Smooth muscle cell (in vitro differentiated cells): Measurements from ENCODE around the gene GPR87. TPM values are rescaled to one million over a fixed set of nuclear protein-coding genes. Genes with fewer than 3 reads are reported as not detected.

Experiments used
- DNase-seq: peaks from one replicate; lab custom pipeline; 2025; ENCODE audit not compliant: unreplicated experiment; lab: John Stamatoyannopoulos, UW
- H2AFZ ChIP-seq: fragments of 200-600 bp; sonication (generic); 2 replicates; pipeline ENCODE4 v1.6.0; 2016; ENCODE audit warnings: antibody characterized with exemption, low read depth, mild to moderate bottlenecking
- H3F3A ChIP-seq: fragments of 200-600 bp; sonication (generic); 2 replicates; pipeline ENCODE4 v1.6.0; 2017; ENCODE audit warnings: antibody characterized with exemption, low read depth
- H3K27ac ChIP-seq: fragments of 200-600 bp; sonication (generic); 2 replicates; pipeline ENCODE4 v1.5.1; 2016; ENCODE audit warnings: low read depth, mild to moderate bottlenecking
- H3K27me3 ChIP-seq: fragments of 200-600 bp; sonication (generic); 2 replicates; pipeline ENCODE4 v1.6.1; 2016; ENCODE audit warnings: low read depth, mild to moderate bottlenecking
- H3K36me3 ChIP-seq: fragments of 200-600 bp; sonication (generic); 2 replicates; pipeline ENCODE4 v1.5.1; 2016; ENCODE audit warnings: low read depth
- H3K4me1 ChIP-seq: fragments of 200-600 bp; sonication (generic); 2 replicates; pipeline ENCODE4 v1.5.1; 2016; ENCODE audit warnings: low read depth
- H3K4me2 ChIP-seq: fragments of 200-600 bp; sonication (generic); 2 replicates; pipeline ENCODE4 v1.6.0; 2016; ENCODE audit warnings: mild to moderate bottlenecking
- H3K4me3 ChIP-seq: fragments of 200-600 bp; sonication (generic); 2 replicates; pipeline ENCODE4 v1.5.1; 2016; ENCODE audit warnings: mild to moderate bottlenecking
- H3K79me2 ChIP-seq: fragments of 200-600 bp; sonication (generic); 2 replicates; pipeline ENCODE4 v1.6.0; 2016; ENCODE audit warnings: low read depth, mild to moderate bottlenecking
- H3K9ac ChIP-seq: fragments of 200-600 bp; sonication (generic); 2 replicates; pipeline ENCODE4 v1.6.0; 2016; ENCODE audit warnings: low read depth
- H3K9me3 ChIP-seq: fragments of 200-600 bp; sonication (generic); replicated peaks from 2 replicates; pipeline ENCODE4 v1.5.1; 2016; ENCODE audit warnings: low read depth
- H4K20me1 ChIP-seq: fragments of 200-600 bp; sonication (generic); 2 replicates; pipeline ENCODE4 v1.6.0; 2016; ENCODE audit warnings: low read depth
- WGBS: methylation state at CpG from one replicate; pipeline ENCODE4 v1.1.7; 2016; ENCODE audit warnings: low lambda C conversion rate; 5-methylcytosine and 5-hydroxymethylcytosine counted together
- polyA plus RNA-seq: library from polyadenylated mRNA; unstranded; fragments of >200 nt; fragmentation: Nextera tagmentation; extraction: Ambion mirVana; gene quantifications from 2 replicates; pipeline ENCODE4 v1.2.1, GENCODE V29; 2016
- total RNA-seq: library from RNA; depleted of rRNA; stranded (reverse); fragments of >200 nt; gene quantifications from 2 replicates; pipeline ENCODE4 v1.2.3, GENCODE V29; 2014
- TF ChIP-seq, protein P1 (sequence below): fragments of 200-600 bp; sonication (generic); IDR thresholded peaks from 2 replicates; pipeline ENCODE4 v1.5.1; 2017; ENCODE audit warnings: borderline replicate concordance, mild to moderate bottlenecking, antibody characterized with exemption; ENCODE audit not compliant: insufficient read depth, poor library complexity, severe bottlenecking

GPR87 gene
- total and polyA plus RNA-seq, 2 experiments from 2014 or later, result 5.1 to 24.0 TPM

DNA sequence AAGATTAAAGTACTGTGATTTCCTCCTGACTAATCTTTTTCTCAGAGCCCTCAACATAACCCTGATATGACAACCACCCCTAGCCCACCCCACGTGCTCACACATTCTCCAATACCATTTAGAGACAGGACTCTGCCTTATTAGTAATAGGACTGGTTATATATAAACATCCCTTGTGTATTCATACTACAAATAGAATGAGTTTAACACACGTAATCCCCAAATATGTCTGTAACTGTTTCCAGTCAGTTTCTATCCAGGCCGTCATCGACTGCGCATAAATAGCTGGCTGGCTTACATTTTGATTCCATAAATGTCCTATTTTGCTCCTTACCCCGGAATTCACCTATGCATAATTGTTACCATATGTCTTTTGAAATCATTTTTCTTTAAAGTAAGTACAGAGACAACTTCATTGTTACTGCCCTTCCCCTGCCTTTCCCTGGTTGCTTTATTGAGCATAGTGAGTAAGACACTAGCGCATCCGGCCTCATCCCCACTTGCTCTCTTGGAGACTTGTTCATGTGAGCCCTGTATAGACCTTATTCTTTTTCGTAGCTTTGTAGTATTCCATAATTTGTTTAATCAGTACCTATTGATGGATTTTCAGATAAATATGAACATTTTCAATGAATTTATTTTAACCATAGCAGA is 34.8 kb downstream of the GPR87 start:
- DNase-seq, result no peak
- no peaks in the 10 kb centered on the region for H3K4me1 ChIP-seq
- H3K9me3 ChIP-seq, result no peaks in the 10 kb centered on the region
- no peaks in the 10 kb centered on the region for H3K79me2 ChIP-seq
- H3K36me3 ChIP-seq, result no peaks in the 10 kb centered on the region
- H4K20me1 ChIP-seq, result no peaks in the 10 kb centered on the region
- no peaks in the 10 kb centered on the region for H3K27me3 ChIP-seq
- peak overlapping the region; percentile 13 for H3K27ac ChIP-seq
- no peaks in the 10 kb centered on the region for H3F3A ChIP-seq
- no peak overlapping the region for H3K4me2 ChIP-seq
- no peak overlapping the region for H3K9ac ChIP-seq
- TF ChIP-seq, protein P1, sequence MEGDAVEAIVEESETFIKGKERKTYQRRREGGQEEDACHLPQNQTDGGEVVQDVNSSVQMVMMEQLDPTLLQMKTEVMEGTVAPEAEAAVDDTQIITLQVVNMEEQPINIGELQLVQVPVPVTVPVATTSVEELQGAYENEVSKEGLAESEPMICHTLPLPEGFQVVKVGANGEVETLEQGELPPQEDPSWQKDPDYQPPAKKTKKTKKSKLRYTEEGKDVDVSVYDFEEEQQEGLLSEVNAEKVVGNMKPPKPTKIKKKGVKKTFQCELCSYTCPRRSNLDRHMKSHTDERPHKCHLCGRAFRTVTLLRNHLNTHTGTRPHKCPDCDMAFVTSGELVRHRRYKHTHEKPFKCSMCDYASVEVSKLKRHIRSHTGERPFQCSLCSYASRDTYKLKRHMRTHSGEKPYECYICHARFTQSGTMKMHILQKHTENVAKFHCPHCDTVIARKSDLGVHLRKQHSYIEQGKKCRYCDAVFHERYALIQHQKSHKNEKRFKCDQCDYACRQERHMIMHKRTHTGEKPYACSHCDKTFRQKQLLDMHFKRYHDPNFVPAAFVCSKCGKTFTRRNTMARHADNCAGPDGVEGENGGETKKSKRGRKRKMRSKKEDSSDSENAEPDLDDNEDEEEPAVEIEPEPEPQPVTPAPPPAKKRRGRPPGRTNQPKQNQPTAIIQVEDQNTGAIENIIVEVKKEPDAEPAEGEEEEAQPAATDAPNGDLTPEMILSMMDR, result no peak
- WGBS, result 56% methylated on average over 9 of the region's 9 CpGs
- H2AFZ ChIP-seq, result no peak overlapping the region
- H3K4me3 ChIP-seq, result no peak overlapping the region

DNA sequence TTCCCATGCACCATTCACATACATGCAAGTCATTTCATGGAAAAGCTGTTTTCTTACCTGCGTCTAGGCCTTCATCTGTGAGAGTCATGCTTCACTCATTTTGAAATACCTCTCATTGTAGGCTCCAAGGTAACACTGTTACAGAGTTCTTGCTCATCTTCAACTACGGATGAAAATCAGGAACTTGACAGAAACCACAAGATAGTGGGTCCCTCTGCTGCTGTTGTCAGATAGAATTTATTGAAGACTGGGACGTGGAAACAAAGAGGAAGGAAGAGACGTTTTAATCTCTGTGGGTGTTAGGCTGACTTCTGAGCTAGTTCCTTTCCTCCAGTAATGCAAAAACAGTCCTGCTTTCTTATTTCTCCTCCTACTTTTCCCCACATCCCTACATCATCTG is 38.4 kb downstream of the GPR87 start, which contains the start of gene P2RY14:
TSS of gene P2RY14 (minus strand) at position 313 of the 400 bp plus-strand sequence. CDS start 64,226 bp downstream, outside the sequence.
- Histone ChIP-seq H3K36me3 (no peaks in the 10 kb centered on the region), H3K27me3 (no peaks in the 10 kb centered on the region), H3K9me3 (no peaks in the 10 kb centered on the region), H3K4me3 (no peak within 1 kb of the TSS), H3F3A (no peaks in the 10 kb centered on the region), H3K27ac (no peak within 1 kb of the TSS), H3K4me1 (no peaks in the 10 kb centered on the region), H2AFZ (no peak within 1 kb of the TSS), H3K9ac (no peak within 1 kb of the TSS), H3K79me2 (no peaks in the 10 kb centered on the region), H3K4me2 (no peak within 1 kb of the TSS), H4K20me1 (no peaks in the 10 kb centered on the region)
- no peak for DNase-seq
- TF ChIP-seq, protein P1, result no peak
- WGBS, result 51% methylated on average over 4 of the region's 4 CpGs

GRCh38 chr3:151276687-151277042 is 40.0 kb downstream of the GPR87 start:
- Histone ChIP-seq H3F3A (no peaks in the 10 kb centered on the region), H3K4me2 (no peak overlapping the region), H3K4me3 (no peak overlapping the region), H3K9ac (no peak overlapping the region), H3K4me1 (no peaks in the 10 kb centered on the region), H3K27ac (no peak overlapping the region), H3K36me3 (no peaks in the 10 kb centered on the region), H3K9me3 (no peaks in the 10 kb centered on the region), H4K20me1 (no peaks in the 10 kb centered on the region), H3K27me3 (no peaks in the 10 kb centered on the region), H2AFZ (no peak overlapping the region), H3K79me2 (no peaks in the 10 kb centered on the region)
- DNase-seq, result no peak
- TF ChIP-seq, protein P1, result no peak
- 93% methylated on average over 6 of the region's 6 CpGs for WGBS
